Measurements from ENCODE around the gene MAPK8IP2. TPM values are rescaled to one million over a fixed set of nuclear protein-coding genes. Genes with fewer than 3 reads are reported as not detected.

Gene MAPK8IP2
- total RNA-seq, 1 donor, result 0.36 TPM

GRCh38 chr22:50595189-50595588, 5.4 kb upstream of the MAPK8IP2 start:
- Histone ChIP-seq H3K79me2 (ENCODE audit: insufficient read depth, low read length) (no peaks in the 10 kb centered on the region), H3K36me3 (ENCODE audit: insufficient read depth, low read length) (no peaks in the 10 kb centered on the region), H2AFZ (ENCODE audit: low read length) (no peak overlapping the region), H3K4me2 (ENCODE audit: insufficient read depth, low read length) (no peak overlapping the region), H3K27ac (ENCODE audit: low read depth, low read length) (no peak overlapping the region), H3K4me3 (ENCODE audit: insufficient read depth, low read length) (no peak overlapping the region), H3K27me3 (ENCODE audit: insufficient read depth, low read length) (peaks cover 9% of the 10 kb centered on the region), H4K20me1 (ENCODE audit: insufficient read depth, low read length) (peaks cover 4% of the 10 kb centered on the region), H3K9me3 (ENCODE audit: low read depth, low read length) (no peaks in the 10 kb centered on the region), H3K4me1 (ENCODE audit: insufficient read depth, low read length) (no peaks in the 10 kb centered on the region)
- peak; percentile 37 for DNase-seq (ENCODE audit: insufficient read length, low spot score, missing footprints)
- TF ChIP-seq CTCF (IDR thresholded peaks at IDR 0.05; ENCODE audit: extremely low read depth, low read depth, low read length), result no peak

GRCh38 chr22:50597097-50597496, 3.5 kb upstream of the MAPK8IP2 start:
- peak; percentile 66 for DNase-seq (ENCODE audit: insufficient read length, low spot score, missing footprints)
- no peak for TF ChIP-seq CTCF (IDR thresholded peaks at IDR 0.05; ENCODE audit: extremely low read depth, low read depth, low read length)
- H3K36me3 ChIP-seq (ENCODE audit: insufficient read depth, low read length), result no peaks in the 10 kb centered on the region
- H4K20me1 ChIP-seq (ENCODE audit: insufficient read depth, low read length), result peaks cover 4% of the 10 kb centered on the region
- no peaks in the 10 kb centered on the region for H3K79me2 ChIP-seq (ENCODE audit: insufficient read depth, low read length)
- H3K4me1 ChIP-seq (ENCODE audit: insufficient read depth, low read length), result no peaks in the 10 kb centered on the region
- H3K27ac ChIP-seq (ENCODE audit: low read depth, low read length), result no peak overlapping the region
- no peak overlapping the region for H3K4me3 ChIP-seq (ENCODE audit: insufficient read depth, low read length)
- H3K9me3 ChIP-seq (ENCODE audit: low read depth, low read length), result no peaks in the 10 kb centered on the region
- H3K27me3 ChIP-seq (ENCODE audit: insufficient read depth, low read length), result peaks cover 15% of the 10 kb centered on the region
- no peak overlapping the region for H3K4me2 ChIP-seq (ENCODE audit: insufficient read depth, low read length)
- H2AFZ ChIP-seq (ENCODE audit: low read length), result no peak overlapping the region

- no peak overlapping the region for H3K4me2 ChIP-seq (ENCODE audit: insufficient read depth, low read length)
- TF ChIP-seq CTCF (IDR thresholded peaks at IDR 0.05; ENCODE audit: extremely low read depth, low read depth, low read length), result no peak
- DNase-seq (ENCODE audit: insufficient read length, low spot score, missing footprints), result peak; percentile 100
Observed at GRCh38 chr22:50599816-50600455, 657 bp upstream of the MAPK8IP2 start.

GRCh38 chr22:50600967-50601668, 525 bp downstream of the MAPK8IP2 start:
- no peak overlapping the region for H3K27ac ChIP-seq (ENCODE audit: low read depth, low read length)
- H4K20me1 ChIP-seq (ENCODE audit: insufficient read depth, low read length), result peaks cover 4% of the 10 kb centered on the region
- H3K4me1 ChIP-seq (ENCODE audit: insufficient read depth, low read length), result no peaks in the 10 kb centered on the region
- TF ChIP-seq CTCF (IDR thresholded peaks at IDR 0.05; ENCODE audit: extremely low read depth, low read depth, low read length), result no peak
- no peaks in the 10 kb centered on the region for H3K36me3 ChIP-seq (ENCODE audit: insufficient read depth, low read length)
- H3K9me3 ChIP-seq (ENCODE audit: low read depth, low read length), result no peaks in the 10 kb centered on the region
- peak; percentile 88 for DNase-seq (ENCODE audit: insufficient read length, low spot score, missing footprints)
- H3K79me2 ChIP-seq (ENCODE audit: insufficient read depth, low read length), result no peaks in the 10 kb centered on the region
- no peak overlapping the region for H2AFZ ChIP-seq (ENCODE audit: low read length)
- H3K27me3 ChIP-seq (ENCODE audit: insufficient read depth, low read length), result peaks cover 32% of the 10 kb centered on the region
- no peak overlapping the region for H3K4me2 ChIP-seq (ENCODE audit: insufficient read depth, low read length)
- no peak overlapping the region for H3K4me3 ChIP-seq (ENCODE audit: insufficient read depth, low read length)

More at GRCh38 chr22:50599816-50600455, 657 bp upstream of the MAPK8IP2 start:
- Histone ChIP-seq H3K27ac (ENCODE audit: low read depth, low read length) (no peak overlapping the region), H3K36me3 (ENCODE audit: insufficient read depth, low read length) (no peaks in the 10 kb centered on the region), H2AFZ (ENCODE audit: low read length) (no peak overlapping the region), H3K4me3 (ENCODE audit: insufficient read depth, low read length) (no peak overlapping the region), H3K79me2 (ENCODE audit: insufficient read depth, low read length) (no peaks in the 10 kb centered on the region), H3K27me3 (ENCODE audit: insufficient read depth, low read length) (peaks cover 30% of the 10 kb centered on the region), H4K20me1 (ENCODE audit: insufficient read depth, low read length) (peaks cover 4% of the 10 kb centered on the region), H3K9me3 (ENCODE audit: low read depth, low read length) (no peaks in the 10 kb centered on the region), H3K4me1 (ENCODE audit: insufficient read depth, low read length) (no peaks in the 10 kb centered on the region)
